B cell (primary cell): ENCODE results near the gene DDR1. TPM values are rescaled to one million over a fixed set of nuclear protein-coding genes. Genes with fewer than 3 reads are reported as not detected.
"Not testable (repeated sequence)": the region's sequence is repeated elsewhere in the genome, so short reads cannot be mapped to it uniquely, and the experiment has no call there.

Experiments used
- ATAC-seq: fragments of 200-7000 bp; cut with Tn5 transposase; one replicate; pipeline ENCODE4 v1.10.0; 2021; ENCODE audit warnings: low read depth, mild to moderate bottlenecking, moderate number of reproducible peaks, moderate library complexity
- CTCF ChIA-PET: fragments of 350-600 bp; sonication (Branson Sonifier 250); formaldehyde crosslinking; loops from one replicate; lab custom pipeline; 2021; ENCODE audit warnings: antibody characterized with exemption, inconsistent platforms; lab: Charles Lee
- POLR2A ChIA-PET: fragments of 350-600 bp; sonication (Branson Sonifier 250); formaldehyde crosslinking; loops from one replicate; lab custom pipeline; 2021; ENCODE audit warnings: antibody characterized with exemption; lab: Charles Lee
- DNase-seq: peaks from one replicate; pipeline ENCODE4 v3.0.0; 2013
- H2AFZ ChIP-seq: 2 replicates; pipeline ENCODE4 v1.6.1; 2012; ENCODE audit warnings: mild to moderate bottlenecking, low read depth, low read length; ENCODE audit not compliant: insufficient read depth, poor library complexity, severe bottlenecking
- H3K27ac ChIP-seq, 2 donors: 1 replicate in 1 of 2; 2 replicates in 1 of 2; pipeline ENCODE4 v1.5.1; 2012 to 2013; ENCODE audit warnings: low read length in 2 of 2, mild to moderate bottlenecking in 2 of 2, moderate library complexity in 1 of 2
- H3K27me3 ChIP-seq, 4 experiments: fragments of 200-600 bp in 1 of 4; sonication (generic) in 1 of 4; replicated peaks in 1 of 4; 1 replicate in 2 of 4; 2 replicates in 2 of 4; pipeline versions ENCODE4 v1.6.1 to v1.7.0; 2013 to 2016; ENCODE audit warnings: low read length in 3 of 4, mild to moderate bottlenecking in 2 of 4, mixed read lengths in 1 of 4, moderate library complexity in 1 of 4; ENCODE audit not compliant: insufficient read depth in 4 of 4, control insufficient read depth in 3 of 4; ENCODE audit errors: control extremely low read depth in 1 of 4
- H3K36me3 ChIP-seq, 2 experiments: replicated peaks in 1 of 2; 1 replicate in 1 of 2; 2 replicates in 1 of 2; pipeline versions ENCODE4 v1.6.1 to v1.7.1; 2013; ENCODE audit warnings: low read length in 1 of 2; ENCODE audit not compliant: insufficient read depth in 2 of 2, control insufficient read depth in 1 of 2; ENCODE audit errors: control extremely low read depth in 1 of 2, extremely low read depth in 1 of 2
- H3K4me1 ChIP-seq, 2 donors: fragments of 200-600 bp in 1 of 2; sonication (generic) in 1 of 2; 1 replicate in 1 of 2; 2 replicates in 1 of 2; pipeline versions ENCODE4 v1.5.1 to v1.6.1; 2013 to 2017; ENCODE audit warnings: low read length in 2 of 2; ENCODE audit not compliant: control insufficient read depth in 2 of 2, insufficient read depth in 2 of 2
- H3K4me2 ChIP-seq: replicated peaks from 2 replicates; pipeline ENCODE3; 2012; ENCODE audit warnings: mild to moderate bottlenecking, low read depth, low read length; ENCODE audit not compliant: poor library complexity, severe bottlenecking
- H3K4me3 ChIP-seq, 5 experiments: fragments of 200-600 bp in 1 of 5; sonication (generic) in 1 of 5; 1 replicate in 3 of 5; 2 replicates in 2 of 5; pipeline versions ENCODE4 v1.5.1 to v1.7.0; 2011 to 2016; ENCODE audit warnings: low read length in 4 of 5, mild to moderate bottlenecking in 4 of 5, low read depth in 2 of 5, control low read depth in 1 of 5, moderate library complexity in 1 of 5; ENCODE audit not compliant: insufficient read depth in 1 of 5; ENCODE audit errors: control extremely low read depth in 1 of 5, extremely low read depth in 1 of 5
- H3K79me2 ChIP-seq: fragments of 200-600 bp; sonication (generic); one replicate; pipeline ENCODE4 v1.6.0; 2016; ENCODE audit warnings: low read length; ENCODE audit not compliant: control insufficient read depth, insufficient read depth
- H3K9ac ChIP-seq: fragments of 200-600 bp; sonication (generic); 2 replicates; pipeline ENCODE4 v1.6.1; 2017; ENCODE audit warnings: mild to moderate bottlenecking, low read length, moderate library complexity
- H3K9me3 ChIP-seq, 3 donors: one replicate each; pipeline versions ENCODE4 v1.6.1 to v1.7.1; 2013; ENCODE audit warnings: low read length in 2 of 3; ENCODE audit not compliant: control insufficient read depth in 2 of 3, insufficient read depth in 1 of 3; ENCODE audit errors: control extremely low read depth in 1 of 3
- H4K20me1 ChIP-seq: 2 replicates; pipeline ENCODE4 v1.6.0; 2012; ENCODE audit warnings: mild to moderate bottlenecking, low read length; ENCODE audit not compliant: insufficient read depth, control insufficient read depth, poor library complexity, severe bottlenecking
- H3K27ac Mint-ChIP-seq: one replicate; pipeline ENCODE4 v1.8.0; 2021; ENCODE audit warnings: mixed read lengths
- H3K27me3 Mint-ChIP-seq: one replicate; pipeline ENCODE4 v1.8.0; 2021; ENCODE audit warnings: mixed read lengths
- H3K4me1 Mint-ChIP-seq: one replicate; pipeline ENCODE4 v1.8.0; 2021; ENCODE audit warnings: mixed read lengths
- H3K4me3 Mint-ChIP-seq: one replicate; pipeline ENCODE4 v1.8.0; 2021; ENCODE audit warnings: mixed read lengths
- H3K9me3 Mint-ChIP-seq: one replicate; pipeline ENCODE4 v1.8.0; 2022; ENCODE audit warnings: mixed read lengths; ENCODE audit not compliant: insufficient read depth
- CTCF ChIP-seq: fragments of 200-600 bp; IDR thresholded peaks from one replicate; pipeline ENCODE4 v1.8.0; 2022; ENCODE audit warnings: antibody characterized with exemption, mild to moderate bottlenecking
- EZH2 ChIP-seq: IDR thresholded peaks from 2 replicates; pipeline ENCODE4 v1.6.1; 2012; ENCODE audit warnings: borderline replicate concordance, low read depth, mild to moderate bottlenecking, moderate library complexity, low read length; ENCODE audit not compliant: insufficient read depth, poor library complexity, severe bottlenecking
- WGBS: methylation state at CpG from one replicate; pipeline ENCODE4 v1.1.5; 2013; ENCODE audit warnings: missing lambda C conversion rate; ENCODE audit not compliant: insufficient coverage; 5-methylcytosine and 5-hydroxymethylcytosine counted together
- intact Hi-C: fragments of 100-400 bp; cut with micrococcal nuclease; formaldehyde crosslinking; loops from one replicate; pipeline ENCODE4 v1.10.0; 2022
- polyA plus RNA-seq: library from polyadenylated mRNA; depleted of rRNA; stranded (reverse); fragments of >200 nt; gene quantifications from 2 replicates; pipeline ENCODE4 v1.2.3, GENCODE V29; 2012
- total RNA-seq, 2 donors: library from RNA; stranded (reverse); fragments of 120-200 nt in 1 of 2; gene quantifications; 1 replicate in 1 of 2; 2 replicates in 1 of 2; pipeline versions ENCODE4 v1.2.3 to v1.2.4, GENCODE V29; 2013 to 2022

The DDR1 gene
- total and polyA plus RNA-seq, 2 donors (not counting 1 experiment from before 2014, with no cell fraction given) = 28.8 to 61.7 TPM

GRCh38 chr6:30873137-30873640 lies 11.1 kb upstream of the DDR1 start:
- H3K27me3 Mint-ChIP-seq = peaks cover 8% of the 10 kb centered on the region
- H3K27me3 ChIP-seq = peaks cover 0 to 6% (median 0%) of the 10 kb centered on the region in 4 experiments
- no peak overlapping the region for H3K27ac Mint-ChIP-seq
- no peaks in the 10 kb centered on the region for H3K36me3 ChIP-seq
- intact Hi-C loops = no loop called here
- TF ChIP-seq CTCF (no peak), EZH2 (no peak)
- H3K9me3 ChIP-seq = peaks cover 0 to 23% (median 17%) of the 10 kb centered on the region in 3 donors
- ATAC-seq (no peak), DNase-seq (no peak)
- H3K79me2 ChIP-seq = no peaks in the 10 kb centered on the region
- no peak overlapping the region for H2AFZ ChIP-seq
- peaks cover 9% of the 10 kb centered on the region for H3K4me1 Mint-ChIP-seq
- POLR2A ChIA-PET = no interaction called here
- no peak overlapping the region for H3K9ac ChIP-seq
- WGBS = 100% methylated on average over 1 of the region's 2 CpGs
- H4K20me1 ChIP-seq = no peaks in the 10 kb centered on the region
- peaks cover 15% of the 10 kb centered on the region for H3K9me3 Mint-ChIP-seq
- H3K27ac ChIP-seq = no peak overlapping the region
- CTCF ChIA-PET = no interaction called here
- H3K4me3 Mint-ChIP-seq = no peak overlapping the region
- peaks cover 9 to 10% of the 10 kb centered on the region in 2 donors for H3K4me1 ChIP-seq
- no peak overlapping the region for H3K4me2 ChIP-seq
- no peak overlapping the region for H3K4me3 ChIP-seq

GRCh38 chr6:30873795-30874194 lies 10.5 kb upstream of the DDR1 start:
- Histone ChIP-seq H3K4me1 (peaks cover 9 to 10% of the 10 kb centered on the region in 2 donors), H3K9me3 (peaks cover 0 to 23% (median 14%) of the 10 kb centered on the region in 3 donors)
- ATAC-seq, DNase-seq, H2AFZ ChIP-seq, H3K4me3 ChIP-seq, H3K27me3 ChIP-seq, H3K36me3 ChIP-seq, H3K27ac ChIP-seq, H3K4me3 Mint-ChIP-seq, H3K4me2 ChIP-seq, intact Hi-C loops, H3K79me2 ChIP-seq, H3K27me3 Mint-ChIP-seq, H3K9ac ChIP-seq, H4K20me1 ChIP-seq, H3K27ac Mint-ChIP-seq, POLR2A ChIA-PET: not testable (repeated sequence)
- Mint-ChIP-seq H3K9me3 (peaks cover 14% of the 10 kb centered on the region), H3K4me1 (peaks cover 14% of the 10 kb centered on the region)
- 100% methylated on average over 2 of the region's 3 CpGs for WGBS
- CTCF ChIA-PET = interaction anchor here (1.8 kb wide), 1 partner anchor 45 kb away, joined by 5 read pairs; no protein-coding TSS in a partner anchor
